ENCODE measurements around the gene GALNT9. TPM values are rescaled to one million over a fixed set of nuclear protein-coding genes. Genes with fewer than 3 reads are reported as not detected.
"Not testable (repeated sequence)": the region's sequence is repeated elsewhere in the genome, so short reads cannot be mapped to it uniquely, and the experiment has no call there.

GALNT9 gene
- total RNA-seq, 1 donor from 2014 or later = 0.33 TPM

DNA sequence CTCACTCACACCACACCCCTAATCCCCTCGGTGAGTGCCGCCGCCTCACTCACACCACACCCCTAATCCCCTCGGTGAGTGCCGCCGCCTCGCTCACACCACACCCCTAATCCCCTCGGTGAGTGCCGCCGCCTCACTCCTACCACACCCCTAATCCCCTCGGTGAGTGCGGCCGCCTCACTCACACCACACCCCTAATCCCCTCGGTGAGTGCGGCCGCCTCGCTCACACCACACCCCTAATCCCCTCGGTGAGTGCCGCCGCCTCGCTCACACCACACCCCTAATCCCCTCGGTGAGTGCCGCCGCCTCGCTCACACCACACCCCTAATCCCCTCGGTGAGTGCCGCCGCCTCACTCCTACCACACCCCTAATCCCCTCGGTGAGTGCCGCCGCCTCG is 179.9 kb downstream of the GALNT9 start:
- DNase-seq (ENCODE audit: low read depth, low spot score) = not testable (repeated sequence)

GRCh38 chr12:132148368-132149045 is 180.9 kb downstream of the GALNT9 start:
- DNase-seq (ENCODE audit: low read depth, low spot score) = no peak

- DNase-seq (ENCODE audit: low read depth, low spot score) = no peak
These were observed 181.7 kb downstream of the GALNT9 start for GRCh38 chr12:132147423-132148367.

DNA sequence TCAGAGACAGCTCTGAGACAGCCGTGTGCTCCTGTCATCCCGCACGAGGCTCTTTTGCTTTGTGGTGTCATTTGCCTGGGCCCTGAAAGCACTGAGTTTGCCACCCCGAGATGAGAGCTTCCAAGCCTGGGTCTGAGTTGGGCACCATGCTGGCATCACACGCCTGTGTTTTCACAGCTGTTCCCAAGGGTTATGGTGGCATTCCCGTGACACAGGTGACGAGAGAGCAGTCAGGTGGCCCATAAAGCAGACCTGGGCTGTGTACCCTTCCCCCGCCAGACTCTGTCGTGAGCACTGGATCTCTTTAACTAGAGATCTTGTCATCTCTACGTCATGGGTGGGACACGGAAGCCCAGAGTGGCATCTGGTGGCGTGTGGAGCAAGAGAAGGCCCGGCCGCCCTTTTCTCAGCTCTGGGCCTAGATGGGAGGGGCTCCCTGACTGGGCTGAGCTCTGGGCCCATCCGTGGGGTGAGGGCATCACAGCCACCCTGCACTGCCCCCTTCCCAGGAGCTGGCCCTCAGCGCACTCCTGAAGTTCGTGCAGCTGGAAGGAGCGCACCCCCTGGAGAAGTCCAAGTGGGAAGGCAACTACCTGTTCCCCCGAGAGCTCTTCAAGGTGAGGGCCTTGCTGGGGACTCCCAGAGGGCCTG is 182.5 kb downstream of the GALNT9 start:
- DNase-seq (ENCODE audit: low read depth, low spot score) = no peak

Other genes with a start within 250 kb of the GALNT9 start
- gene DDX51, start 185.3 kb downstream of the GALNT9 start, total RNA-seq = 10.0 and 11.9 TPM in 2 replicates
- gene NOC4L, start 185.1 kb downstream of the GALNT9 start, total RNA-seq = 15.2 and 22.4 TPM in 2 replicates
- gene FBRSL1, start 160.6 kb upstream of the GALNT9 start, total RNA-seq = 4.4 and 5.9 TPM in 2 replicates

Data from pulmonary artery endothelial cell (primary cell).